ENCODE data around the gene PSMA8.

GRCh38 chr18:26225022-26225693 lies 91.5 kb downstream of the PSMA8 start:
- TF ChIP-seq CTCF (IDR thresholded peaks at IDR 0.05; ENCODE audit: poor library complexity) = no peak
- no peak for TF ChIP-seq EZH2 (IDR thresholded peaks at IDR 0.05; ENCODE audit: borderline replicate concordance)
- no peak for TF ChIP-seq EZH2phosphoT487 (IDR thresholded peaks at IDR 0.05; ENCODE audit: low read depth, severe bottlenecking, unreplicated experiment)

Measured in hepatocyte (in vitro differentiated cells).